OCI-LY3 (cell line): ENCODE measurements around the gene POLG.

Experiments used
- CTCF ChIP-seq: fragments of 200-600, 300-600 bp; sonication (generic); IDR thresholded peaks from 2 replicates; pipeline ENCODE4 v1.5.1; 2014; ENCODE audit warnings: antibody characterized with exemption, low read length, low read depth
- EZH2phosphoT487 ChIP-seq: fragments of 200-600 bp; shearing (Covaris generic); IDR thresholded peaks from 2 replicates; pipeline ENCODE4 v1.6.1; 2018; ENCODE audit warnings: antibody characterized with exemption, mixed run types, low read depth

- peak; percentile 97 for TF ChIP-seq CTCF
- no peak for TF ChIP-seq EZH2phosphoT487
Observed at GRCh38 chr15:89358755-89359439, 24.3 kb upstream of the POLG start.
